HG02610 (cell line): ENCODE results near the gene NCOA3.

Source experiments
- ATAC-seq: cut with Tn5 transposase; IDR thresholded peaks from one replicate; pipeline ENCODE4 v1.9.1; 2021; ENCODE audit warnings: mild to moderate bottlenecking, moderate library complexity; ENCODE audit not compliant: unreplicated experiment

The NCOA3 gene

DNA sequence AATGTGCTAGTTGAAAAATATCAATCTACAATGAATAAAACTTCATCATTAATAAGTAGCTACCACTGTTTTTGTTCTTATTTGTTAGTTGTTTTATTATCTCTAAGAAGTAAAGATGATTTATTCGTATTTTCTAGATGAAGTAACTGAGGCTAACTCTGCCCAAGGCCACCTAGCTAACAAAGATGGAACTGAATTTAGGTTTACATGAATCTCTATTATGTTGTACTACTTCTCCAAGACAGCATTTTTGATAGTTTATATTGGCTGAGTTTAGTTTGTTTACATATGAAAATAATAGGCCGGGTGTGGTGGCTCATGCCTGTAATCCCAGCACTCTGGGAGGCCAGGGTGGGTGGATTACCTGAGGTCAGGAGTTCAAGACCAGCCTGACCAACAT is 121.5 kb downstream of the NCOA3 start:
- no peak for ATAC-seq

DNA sequence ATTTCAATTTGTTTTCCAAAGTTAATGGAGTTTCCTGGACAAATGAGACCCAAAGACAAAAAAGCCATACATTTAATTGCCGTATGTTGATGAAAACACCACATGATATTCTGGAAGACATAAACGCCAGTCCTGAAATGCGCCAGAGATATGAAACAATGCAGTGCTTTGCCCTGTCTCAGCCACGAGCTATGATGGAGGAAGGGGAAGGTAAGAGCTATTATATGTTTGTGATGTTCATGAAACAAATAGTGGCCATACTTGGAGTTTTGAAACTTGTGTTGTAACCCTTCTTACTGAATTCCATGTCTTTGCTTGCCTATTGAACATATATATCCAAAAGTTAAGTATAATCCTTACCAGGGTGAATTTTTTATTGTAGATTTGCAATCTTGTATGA is 125.9 kb downstream of the NCOA3 start:
- ATAC-seq, result no peak

DNA sequence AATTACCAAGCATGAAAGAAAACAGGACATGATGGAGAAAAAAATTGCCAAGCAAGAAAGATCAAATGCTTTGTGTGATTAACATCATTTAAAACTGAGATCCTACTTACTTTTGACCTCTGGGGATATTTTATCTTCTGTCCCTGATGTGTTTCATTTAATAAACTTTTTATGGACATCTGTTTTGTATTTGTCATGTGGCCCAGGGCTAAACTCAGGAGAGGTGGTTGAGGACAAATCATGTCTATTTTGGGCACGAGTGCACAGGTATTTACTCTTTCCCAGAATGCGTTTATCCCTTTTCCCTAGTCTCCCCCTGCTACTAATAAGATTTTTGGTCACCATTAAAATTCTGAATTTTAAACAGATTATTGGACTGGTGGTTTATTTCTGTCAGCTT is 128.2 kb downstream of the NCOA3 start:
- ATAC-seq, result no peak

DNA sequence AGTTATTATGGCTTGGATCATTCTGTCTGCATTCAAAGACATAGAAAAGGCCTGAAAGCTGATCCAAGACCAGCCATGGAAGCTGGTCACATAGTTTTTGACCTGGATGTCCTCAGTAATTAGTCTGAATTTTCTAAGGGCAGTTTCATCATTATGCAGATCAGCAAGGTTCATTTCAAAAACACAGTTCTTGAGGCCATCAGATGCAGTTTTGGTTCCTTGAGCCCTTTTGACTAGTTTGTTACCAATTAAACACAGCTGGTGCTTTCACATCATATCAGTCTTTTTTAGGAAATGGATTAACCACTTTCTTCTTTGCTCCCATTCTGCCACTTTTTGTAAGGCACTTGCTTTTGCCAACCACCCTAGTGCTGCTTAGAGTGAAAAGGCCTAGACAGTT is 129.4 kb downstream of the NCOA3 start:
- no peak for ATAC-seq

DNA sequence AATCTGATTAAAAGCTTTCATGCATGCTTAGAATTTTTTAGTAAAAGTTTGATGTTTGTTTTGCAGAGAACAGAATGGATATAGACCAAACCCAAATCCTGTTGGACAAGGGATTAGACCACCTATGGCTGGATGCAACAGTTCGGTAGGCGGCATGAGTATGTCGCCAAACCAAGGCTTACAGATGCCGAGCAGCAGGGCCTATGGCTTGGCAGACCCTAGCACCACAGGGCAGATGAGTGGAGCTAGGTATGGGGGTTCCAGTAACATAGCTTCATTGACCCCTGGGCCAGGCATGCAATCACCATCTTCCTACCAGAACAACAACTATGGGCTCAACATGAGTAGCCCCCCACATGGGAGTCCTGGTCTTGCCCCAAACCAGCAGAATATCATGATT is 133.6 kb downstream of the NCOA3 start:
- no peak for ATAC-seq

DNA sequence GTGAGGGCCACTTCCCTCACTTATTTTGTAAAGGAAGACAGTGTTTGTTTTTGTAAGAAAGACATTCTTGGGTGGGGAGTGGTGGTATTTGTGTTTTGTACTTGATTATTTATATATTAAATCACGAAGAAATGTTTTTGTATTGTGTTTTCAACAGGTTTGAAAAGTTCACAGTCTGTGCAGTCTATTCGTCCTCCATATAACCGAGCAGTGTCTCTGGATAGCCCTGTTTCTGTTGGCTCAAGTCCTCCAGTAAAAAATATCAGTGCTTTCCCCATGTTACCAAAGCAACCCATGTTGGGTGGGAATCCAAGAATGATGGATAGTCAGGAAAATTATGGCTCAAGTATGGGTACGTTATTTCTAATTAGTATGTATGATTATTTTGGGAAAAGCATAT is 137.2 kb downstream of the NCOA3 start:
- ATAC-seq, result no peak

DNA sequence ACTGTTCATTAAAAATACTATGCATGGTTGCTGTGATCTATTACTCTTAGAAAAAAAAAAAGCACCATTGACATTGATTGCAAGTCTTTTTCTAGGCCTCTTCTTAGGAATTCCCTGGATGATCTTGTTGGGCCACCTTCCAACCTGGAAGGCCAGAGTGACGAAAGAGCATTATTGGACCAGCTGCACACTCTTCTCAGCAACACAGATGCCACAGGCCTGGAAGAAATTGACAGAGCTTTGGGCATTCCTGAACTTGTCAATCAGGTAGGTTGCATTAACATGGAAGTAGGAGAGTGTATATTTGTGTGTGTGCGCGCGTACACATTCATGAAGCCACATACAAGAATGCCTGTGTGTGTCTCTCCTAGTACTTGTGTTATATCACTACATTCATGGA is 140.4 kb downstream of the NCOA3 start:
- no peak for ATAC-seq

DNA sequence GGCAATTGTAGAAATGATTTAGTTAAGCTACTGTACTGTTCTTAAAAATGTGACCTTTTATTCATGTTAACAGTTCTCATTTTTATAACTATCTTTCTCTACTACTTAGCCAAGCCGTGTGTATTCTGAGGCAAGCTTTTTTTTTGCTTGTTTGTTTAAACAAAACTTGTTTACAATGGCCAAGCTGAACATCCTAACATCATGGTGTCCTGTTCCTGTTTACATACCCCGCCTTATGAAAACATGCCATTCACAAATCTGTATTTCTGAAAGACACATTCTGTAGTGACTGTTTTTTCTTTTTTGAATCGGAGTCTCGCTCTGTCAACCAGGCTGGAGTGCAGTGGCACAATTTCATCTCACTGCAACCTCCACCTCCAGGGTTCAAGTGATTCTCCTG is 140.9 kb downstream of the NCOA3 start:
- ATAC-seq, result no peak

DNA sequence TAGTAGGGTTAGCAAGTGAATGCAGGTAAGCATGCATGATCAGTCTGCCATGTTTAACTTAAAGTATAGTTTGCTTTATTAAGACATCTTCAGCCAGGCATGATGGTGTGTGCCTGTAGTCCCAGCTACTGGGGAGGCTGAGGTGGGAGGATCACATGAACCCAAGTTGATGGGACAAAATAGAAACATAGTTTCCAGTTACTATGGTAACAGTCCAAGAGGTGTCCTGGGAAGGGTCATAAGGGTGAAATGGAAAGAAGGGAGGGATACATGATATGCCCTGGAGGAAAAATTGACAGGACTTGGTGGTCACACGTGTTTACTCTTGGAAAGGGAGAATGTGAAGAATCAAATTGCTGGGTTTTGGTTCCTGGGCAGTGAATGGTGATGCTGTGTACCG is 143.9 kb downstream of the NCOA3 start:
- ATAC-seq, result no peak

DNA sequence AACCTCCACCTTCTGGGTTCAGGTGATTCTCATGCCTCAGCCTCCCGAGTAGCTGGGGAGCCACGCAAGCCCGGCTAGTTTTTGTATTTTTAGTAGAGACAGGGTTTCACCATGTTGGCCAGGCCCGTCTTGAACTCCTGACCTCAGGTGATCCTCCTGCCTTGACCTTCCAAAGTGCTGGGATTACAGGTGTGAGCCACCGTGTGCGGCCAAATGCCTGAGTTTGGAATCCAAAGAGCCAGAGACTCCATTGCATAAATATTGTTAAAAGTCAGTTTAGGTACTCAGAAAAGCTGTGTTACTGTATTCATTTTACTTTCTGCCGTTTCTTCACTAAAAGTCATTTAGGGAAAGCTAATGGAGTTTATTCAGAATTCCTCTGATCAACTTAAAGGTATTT is 146.3 kb downstream of the NCOA3 start:
- no peak for ATAC-seq

DNA sequence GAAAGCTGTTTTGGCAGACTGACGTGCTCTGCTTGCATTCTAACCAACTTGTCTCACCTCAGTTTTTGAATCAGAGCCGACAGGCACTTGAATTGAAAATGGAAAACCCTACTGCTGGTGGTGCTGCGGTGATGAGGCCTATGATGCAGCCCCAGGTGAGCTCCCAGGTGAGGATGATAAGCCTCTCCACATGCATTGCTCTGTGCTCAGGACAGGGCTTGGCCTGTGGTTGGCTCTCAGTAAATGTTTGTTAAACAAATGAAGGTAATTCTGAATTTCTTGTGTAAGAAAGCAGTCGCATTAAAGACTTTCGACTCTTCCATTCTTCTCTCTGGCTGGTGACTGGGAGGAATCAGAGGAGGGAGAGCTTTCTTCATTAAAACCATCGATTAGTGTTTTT is 147.3 kb downstream of the NCOA3 start:
- ATAC-seq, result no peak

DNA sequence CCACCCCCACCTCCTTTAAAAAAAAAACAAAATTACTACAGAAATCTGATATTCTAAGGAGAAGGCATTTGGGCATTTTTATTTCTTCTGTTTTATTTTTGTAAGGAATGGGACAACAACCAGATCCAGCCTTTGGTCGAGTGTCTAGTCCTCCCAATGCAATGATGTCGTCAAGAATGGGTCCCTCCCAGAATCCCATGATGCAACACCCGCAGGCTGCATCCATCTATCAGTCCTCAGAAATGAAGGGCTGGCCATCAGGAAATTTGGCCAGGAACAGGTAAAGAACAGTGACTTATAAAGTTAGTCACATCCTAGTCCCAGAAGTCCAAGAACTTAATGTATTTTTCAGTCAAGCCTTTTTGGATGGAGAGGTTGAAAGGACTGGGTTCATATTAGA is 150.6 kb downstream of the NCOA3 start:
- no peak for ATAC-seq

DNA sequence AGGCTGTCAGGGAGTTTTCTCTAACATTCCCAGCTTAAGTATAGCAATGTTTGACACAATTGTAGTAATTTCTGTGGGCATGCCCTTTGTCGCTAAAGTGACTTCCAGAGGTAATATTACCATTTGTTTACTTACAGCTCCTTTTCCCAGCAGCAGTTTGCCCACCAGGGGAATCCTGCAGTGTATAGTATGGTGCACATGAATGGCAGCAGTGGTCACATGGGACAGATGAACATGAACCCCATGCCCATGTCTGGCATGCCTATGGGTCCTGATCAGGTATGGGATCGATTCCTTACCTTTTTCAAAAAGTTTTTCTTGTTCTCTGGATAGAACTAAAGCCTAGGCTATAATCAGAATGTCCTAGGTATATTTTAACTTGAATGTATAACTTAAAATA is 151.1 kb downstream of the NCOA3 start:
- ATAC-seq, result no peak

DNA sequence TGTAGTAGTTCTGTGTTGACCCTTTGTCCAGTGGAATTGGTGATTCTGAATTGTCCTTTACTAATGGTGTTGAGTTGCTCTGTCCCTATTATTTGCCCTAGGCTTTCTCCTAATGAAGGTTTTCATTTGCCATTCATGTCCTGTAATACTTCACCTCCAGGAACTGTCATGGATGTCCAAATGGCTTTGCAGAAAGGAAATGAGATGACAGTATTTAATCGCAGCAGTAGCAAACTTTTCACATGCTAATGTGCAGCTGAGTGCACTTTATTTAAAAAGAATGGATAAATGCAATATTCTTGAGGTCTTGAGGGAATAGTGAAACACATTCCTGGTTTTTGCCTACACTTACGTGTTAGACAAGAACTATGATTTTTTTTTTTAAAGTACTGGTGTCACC is 152.2 kb downstream of the NCOA3 start:
- no peak for ATAC-seq

DNA sequence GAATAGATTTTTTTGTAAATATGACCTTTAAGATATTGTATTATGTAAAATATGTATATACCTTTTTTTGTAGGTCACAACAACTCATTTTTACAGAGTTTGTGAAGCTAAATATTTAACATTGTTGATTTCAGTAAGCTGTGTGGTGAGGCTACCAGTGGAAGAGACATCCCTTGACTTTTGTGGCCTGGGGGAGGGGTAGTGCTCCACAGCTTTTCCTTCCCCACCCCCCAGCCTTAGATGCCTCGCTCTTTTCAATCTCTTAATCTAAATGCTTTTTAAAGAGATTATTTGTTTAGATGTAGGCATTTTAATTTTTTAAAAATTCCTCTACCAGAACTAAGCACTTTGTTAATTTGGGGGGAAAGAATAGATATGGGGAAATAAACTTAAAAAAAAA is 152.7 kb downstream of the NCOA3 start:
- ATAC-seq, result no peak

DNA sequence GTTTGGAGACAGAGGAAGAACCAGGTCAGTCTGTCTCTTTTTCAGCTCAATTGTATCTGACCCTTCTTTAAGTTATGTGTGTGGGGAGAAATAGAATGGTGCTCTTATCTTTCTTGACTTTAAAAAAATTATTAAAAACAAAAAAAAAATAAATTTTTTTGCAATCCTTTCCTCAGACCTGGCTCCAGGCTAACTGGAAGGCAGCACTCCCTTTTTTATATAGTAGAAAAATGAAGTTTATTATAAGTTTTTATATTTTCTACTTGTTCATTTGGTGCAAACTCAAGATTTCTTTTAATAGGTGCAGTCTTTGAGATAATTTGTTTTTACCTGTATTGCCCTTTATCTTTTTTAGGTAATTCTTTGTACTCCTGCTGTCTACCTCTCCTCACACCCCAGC is 153.9 kb downstream of the NCOA3 start:
- ATAC-seq, result no peak

DNA sequence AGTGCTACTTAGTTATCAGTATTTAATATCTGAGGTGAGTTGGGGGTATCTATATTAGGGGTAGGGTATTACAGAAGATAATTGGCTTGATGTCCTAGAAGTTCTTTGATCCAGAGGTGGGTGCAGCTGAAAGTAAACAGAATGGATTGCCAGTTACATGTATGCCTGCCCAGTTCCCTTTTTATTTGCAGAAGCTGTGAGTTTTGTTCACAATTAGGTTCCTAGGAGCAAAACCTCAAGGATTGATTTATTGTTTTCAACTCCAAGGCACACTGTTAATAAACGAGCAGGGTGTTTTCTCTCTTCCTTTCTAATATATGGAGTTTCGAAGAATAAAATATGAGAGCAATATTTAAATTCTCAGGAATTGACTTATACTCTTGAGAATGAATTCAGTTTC is 154.6 kb downstream of the NCOA3 start:
- no peak for ATAC-seq

DNA sequence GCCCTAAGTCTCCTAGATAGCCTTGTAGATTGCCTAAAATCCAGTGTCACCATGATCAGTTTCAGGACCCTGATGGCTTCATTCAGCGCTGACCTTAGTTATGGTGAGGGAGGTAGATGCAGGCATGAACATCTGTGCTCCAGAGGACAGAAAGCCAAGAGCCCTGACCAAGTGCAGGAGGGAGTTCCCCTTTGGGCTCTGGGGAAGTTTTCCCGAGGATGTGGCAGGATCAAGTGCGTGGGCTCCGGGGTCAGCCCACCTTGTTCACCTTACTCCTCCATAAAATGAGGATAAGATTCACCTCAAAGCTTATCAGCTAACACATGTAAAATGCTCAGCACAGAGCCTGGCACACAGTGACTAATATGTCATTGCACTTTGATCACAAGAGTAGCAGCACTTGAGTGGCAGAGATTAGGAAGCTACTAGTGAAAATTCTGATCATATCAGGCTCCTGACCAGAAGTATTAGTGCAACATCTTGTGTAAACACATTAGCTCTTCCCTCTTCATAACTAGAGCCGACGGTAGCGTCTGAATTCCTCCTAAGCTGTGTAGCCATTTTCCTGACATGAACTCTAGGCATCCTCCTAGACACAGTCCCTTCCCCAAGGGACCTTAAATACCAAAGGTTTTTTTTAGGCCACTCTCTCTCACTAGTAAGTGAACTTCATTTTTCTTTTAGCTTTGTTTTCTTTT is 158.4 kb downstream of the NCOA3 start:
- ATAC-seq, result no peak

DNA sequence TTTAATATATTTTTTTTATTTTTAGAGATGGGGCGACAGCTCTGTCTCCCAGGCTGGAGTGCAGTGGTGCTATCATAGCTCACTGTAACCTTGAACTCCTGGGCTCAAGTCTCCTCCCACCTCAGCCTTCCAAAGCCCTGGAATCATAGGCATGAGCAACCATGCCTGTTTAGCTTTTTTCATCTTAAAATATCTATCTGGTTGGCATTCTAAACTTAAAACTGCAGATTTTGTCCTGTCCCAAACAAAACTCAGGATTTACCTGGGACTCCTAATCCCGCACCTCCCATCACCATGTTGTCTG is 158.9 kb downstream of the NCOA3 start:
- ATAC-seq, result no peak

DNA sequence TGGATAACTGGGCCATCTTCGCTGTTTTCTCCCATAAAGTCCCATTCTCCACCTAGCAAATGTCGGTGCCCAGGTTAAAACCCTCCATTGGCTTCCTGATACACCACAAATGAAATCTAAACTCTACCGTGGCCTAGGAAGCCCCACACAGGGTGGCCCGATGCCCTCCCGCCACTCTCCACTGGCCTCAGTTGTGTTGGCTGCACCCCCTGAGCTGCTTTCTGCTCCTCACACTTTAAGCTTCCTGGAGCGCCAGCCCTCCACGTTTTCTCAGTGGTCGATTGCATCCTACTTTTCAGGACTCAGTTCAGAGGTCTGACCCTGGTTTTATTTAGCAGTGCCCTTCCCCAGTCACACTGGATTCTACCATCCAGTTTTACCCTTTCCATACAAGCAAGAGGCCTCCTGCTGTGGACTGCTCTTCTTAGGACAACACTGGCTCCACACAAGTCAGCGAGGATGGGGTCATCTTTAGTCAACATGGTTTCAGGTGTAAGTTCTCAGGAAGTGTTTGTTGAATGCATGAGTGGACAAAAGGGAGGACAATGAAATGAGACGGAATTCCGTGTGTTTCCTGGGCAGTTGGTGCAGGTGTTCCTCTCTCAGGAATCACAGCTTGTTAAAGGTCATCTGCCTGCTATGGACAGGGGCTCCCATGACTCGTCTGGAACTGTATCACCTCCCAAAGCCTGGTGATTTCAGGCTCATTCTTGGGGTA is 159.5 kb downstream of the NCOA3 start:
- ATAC-seq, result no peak

DNA sequence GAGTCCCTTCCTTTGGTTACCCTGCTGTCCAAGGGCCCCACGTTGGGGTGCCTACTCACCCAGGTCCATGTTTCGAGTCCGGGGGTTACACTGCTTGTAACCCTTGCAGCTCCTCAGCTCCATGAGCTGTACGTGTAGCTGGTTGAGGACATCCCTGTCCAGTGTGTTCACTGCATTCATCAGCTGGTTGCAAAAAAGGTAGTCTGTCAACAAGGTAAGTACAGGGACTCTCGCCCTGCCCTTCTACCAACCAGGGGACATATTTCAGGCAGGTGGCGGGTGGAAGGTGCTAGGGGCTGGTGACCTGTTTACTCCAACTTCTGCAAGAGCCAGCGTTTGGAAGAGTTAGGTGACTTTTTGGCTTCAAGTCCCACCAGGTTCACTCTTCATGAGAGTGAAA is 160.0 kb downstream of the NCOA3 start:
- no peak for ATAC-seq

DNA sequence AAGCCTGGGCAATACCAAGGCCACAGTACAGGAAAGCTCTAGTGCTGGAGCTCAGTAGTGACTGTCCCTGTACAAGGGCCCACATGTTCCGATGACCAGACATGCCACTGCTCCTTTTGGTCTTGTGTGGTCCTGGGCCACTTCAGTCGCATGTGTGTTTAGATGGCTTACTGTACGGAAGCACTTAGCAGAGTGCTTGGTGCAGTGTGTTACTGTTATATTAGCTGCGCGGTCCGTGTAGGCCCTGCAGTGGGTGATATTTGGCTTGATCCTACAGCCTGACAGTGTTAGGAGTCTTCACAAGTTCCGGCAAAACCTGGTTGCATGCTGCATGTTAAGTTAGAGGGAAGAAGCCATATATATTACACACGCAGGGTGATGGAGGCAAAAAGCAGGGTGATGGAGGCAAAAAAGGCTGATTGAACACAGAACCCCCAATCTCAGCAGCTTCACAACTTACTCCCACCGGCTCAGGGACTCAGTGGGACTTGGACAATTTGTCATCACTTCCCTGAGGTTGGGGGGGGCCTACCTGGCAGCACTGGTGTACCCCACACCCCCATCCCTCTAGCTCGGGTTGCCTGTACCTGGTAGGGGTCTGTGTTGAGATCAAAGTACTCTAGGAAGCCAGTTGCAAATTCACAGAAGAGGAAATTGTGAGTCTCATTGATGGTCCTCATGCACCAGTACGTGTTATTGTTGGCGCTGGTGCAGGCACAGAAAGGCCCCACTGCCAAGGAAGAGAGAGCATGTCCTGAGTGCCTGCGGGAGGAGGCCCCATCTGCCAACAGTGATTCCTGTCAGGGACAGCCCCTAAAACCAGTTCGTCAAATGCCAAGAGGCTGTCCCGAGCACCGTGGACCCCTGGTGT is 161.0 kb downstream of the NCOA3 start:
- ATAC-seq, result no peak
